Body of pancreas (tissue), 4 donors: Measurements from ENCODE around the gene MEF2D. TPM values are rescaled to one million over a fixed set of nuclear protein-coding genes. Genes with fewer than 3 reads are reported as not detected.

ENCODE experiments used
- ATAC-seq: fragments of 150-250 bp; one replicate; pipeline ENCODE4 v1.9.1; 2016
- DNase-seq, 4 donors: peaks; one replicate each; pipeline ENCODE4 v3.0.0-alpha.2; 2019
- H3K27ac ChIP-seq, 4 donors: fragments of 200-600 bp; sonication (generic); 1 replicate in 3 of 4; 2 replicates in 1 of 4; pipeline versions ENCODE4 v1.5.1 to v1.6.1; 2016 to 2019; ENCODE audit warnings: mild to moderate bottlenecking in 1 of 4, mixed read lengths in 1 of 4, moderate library complexity in 1 of 4
- H3K27me3 ChIP-seq, 2 donors: fragments of 200-600 bp; sonication (generic); one replicate each; pipeline ENCODE4 v1.6.0; 2016; ENCODE audit warnings: mild to moderate bottlenecking in 1 of 2
- H3K36me3 ChIP-seq, 2 donors: fragments of 200-600 bp; sonication (generic); replicated peaks in 1 of 2; 2 replicates each; pipeline ENCODE4 v1.5.1; 2016; ENCODE audit warnings: low read depth in 2 of 2; ENCODE audit not compliant: insufficient read depth in 1 of 2
- H3K4me1 ChIP-seq: fragments of 200-600 bp; sonication (generic); one replicate; pipeline ENCODE4 v1.6.0; 2016
- H3K4me3 ChIP-seq, 2 donors: fragments of 200-600 bp; sonication (generic); 1 replicate in 1 of 2; 2 replicates in 1 of 2; pipeline ENCODE4 v1.5.1; 2016 to 2019
- H3K9me3 ChIP-seq, 3 donors: fragments of 200-600 bp; sonication (generic); 1 replicate in 2 of 3; 2 replicates in 1 of 3; pipeline ENCODE4 v1.5.1; 2016
- CTCF ChIP-seq, 7 experiments: fragments of 450-650 bp in 4 of 7; fragments of 200-600 bp in 3 of 7; sonication (generic) in 3 of 7; IDR thresholded peaks; one replicate each; pipeline ENCODE4 v1.5.1; 2016 to 2019; ENCODE audit warnings: antibody characterized with exemption in 7 of 7
- POLR2A ChIP-seq, 3 donors: fragments of 450-650 bp; IDR thresholded peaks; one replicate each; pipeline ENCODE4 v1.6.1; 2016; ENCODE audit warnings: antibody characterized with exemption in 3 of 3, mild to moderate bottlenecking in 2 of 3
- WGBS, 2 donors: methylation state at CpG; one replicate each; pipeline ENCODE4 v1.1.5; 2017; 5-methylcytosine and 5-hydroxymethylcytosine counted together
- intact Hi-C: fragments of 100-400 bp; cut with DNase I; formaldehyde crosslinking; loops from one replicate; pipeline ENCODE4 v1.15.1; 2023
- total RNA-seq, 2 donors: library from RNA; depleted of rRNA; stranded (reverse); fragments of >200 nt; gene quantifications; one replicate each; pipeline ENCODE4 v1.1.0, GENCODE V29; 2016

MEF2D gene
- total RNA-seq, 2 donors from 2014 or later, result 15.6 to 18.1 TPM

DNA sequence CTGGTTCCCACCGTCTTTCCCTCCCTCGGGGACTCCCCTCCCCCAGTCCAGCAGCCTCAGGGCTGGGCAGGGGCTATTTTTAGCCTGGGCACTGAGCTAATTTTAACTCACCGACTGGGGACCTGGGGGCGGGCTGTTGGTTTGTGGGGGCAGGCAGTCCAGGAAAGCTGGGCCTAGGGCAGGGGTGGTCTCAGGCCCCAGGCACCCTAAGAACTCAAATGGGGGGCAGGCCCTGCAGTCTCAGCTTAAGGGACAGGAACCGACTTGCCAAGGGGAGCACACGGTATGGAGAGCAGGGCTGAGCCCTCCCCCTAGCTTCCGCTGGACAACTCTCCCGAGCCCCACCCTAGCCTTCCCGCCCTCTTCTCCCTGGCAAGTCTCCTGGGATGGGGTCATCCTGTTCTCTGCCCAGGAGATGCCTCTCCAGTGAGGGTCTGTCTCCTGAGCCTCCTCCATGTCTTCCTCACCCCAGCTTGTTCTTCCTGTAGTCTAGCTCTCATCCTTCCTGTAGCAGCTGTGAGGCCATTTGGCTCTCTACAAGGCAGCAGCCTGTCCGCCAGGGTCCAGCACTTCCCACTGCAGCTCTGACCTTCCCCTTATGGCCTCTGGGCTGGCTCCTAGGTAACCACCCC, 10.1 kb downstream of the MEF2D start:
- Histone ChIP-seq H3K4me3 (no peak overlapping the region), H3K4me1 (peaks cover 83% of the 10 kb centered on the region), H3K27ac (peak overlapping the region; percentile 6 to 71 (median 62)), H3K36me3 (no peaks in the 10 kb centered on the region), H3K9me3 (no peaks in the 10 kb centered on the region), H3K27me3 (no peaks in the 10 kb centered on the region)
- DNase-seq (peak in 1 of 4 donors; percentile 44), ATAC-seq (no peak)
- 13 to 27% methylated on average over 6 to 10 of the region's 10 CpGs for WGBS, 2 donors
- intact Hi-C loops, result no loop called here
- TF ChIP-seq CTCF (IDR thresholded peaks at IDR 0.05), result peak in 3 of 7 experiments; percentile 19 to 39 (median 22)
- TF ChIP-seq POLR2A (IDR thresholded peaks at IDR 0.05), result no peak

- Histone ChIP-seq H3K27me3 (no peaks in the 10 kb centered on the region), H3K27ac (peak overlapping the region in 3 of 4 donors; percentile 60 to 71 (median 63)), H3K36me3 (no peaks in the 10 kb centered on the region), H3K4me3 (no peak overlapping the region), H3K4me1 (peaks cover 80% of the 10 kb centered on the region), H3K9me3 (no peaks in the 10 kb centered on the region)
- 19 to 27% methylated on average over 6 to 7 of the region's 7 CpGs for WGBS, 2 donors
- no peak for ATAC-seq
- DNase-seq, result no peak
- intact Hi-C loops, result no loop called here
- no peak for TF ChIP-seq CTCF (IDR thresholded peaks at IDR 0.05)
- no peak for TF ChIP-seq POLR2A (IDR thresholded peaks at IDR 0.05)
Observed at GRCh38 chr1:156489935-156490293, 10.7 kb downstream of the MEF2D start.

GRCh38 chr1:156489166-156489934, 11.2 kb downstream of the MEF2D start:
- H3K36me3 ChIP-seq, result no peaks in the 10 kb centered on the region
- peaks cover 80% of the 10 kb centered on the region for H3K4me1 ChIP-seq
- no peaks in the 10 kb centered on the region for H3K9me3 ChIP-seq
- TF ChIP-seq CTCF (IDR thresholded peaks at IDR 0.05) (no peak), POLR2A (IDR thresholded peaks at IDR 0.05) (no peak)
- intact Hi-C loops, result no loop called here
- peak overlapping the region in 3 of 4 donors; percentile 60 to 71 (median 63) for H3K27ac ChIP-seq
- WGBS, 2 donors, result 14 to 23% methylated on average over 8 to 12 of the region's 12 CpGs
- no peak overlapping the region for H3K4me3 ChIP-seq
- peak in 3 of 4 donors; percentile 52 to 56 (median 54) for DNase-seq
- ATAC-seq, result no peak
- no peaks in the 10 kb centered on the region for H3K27me3 ChIP-seq

DNA sequence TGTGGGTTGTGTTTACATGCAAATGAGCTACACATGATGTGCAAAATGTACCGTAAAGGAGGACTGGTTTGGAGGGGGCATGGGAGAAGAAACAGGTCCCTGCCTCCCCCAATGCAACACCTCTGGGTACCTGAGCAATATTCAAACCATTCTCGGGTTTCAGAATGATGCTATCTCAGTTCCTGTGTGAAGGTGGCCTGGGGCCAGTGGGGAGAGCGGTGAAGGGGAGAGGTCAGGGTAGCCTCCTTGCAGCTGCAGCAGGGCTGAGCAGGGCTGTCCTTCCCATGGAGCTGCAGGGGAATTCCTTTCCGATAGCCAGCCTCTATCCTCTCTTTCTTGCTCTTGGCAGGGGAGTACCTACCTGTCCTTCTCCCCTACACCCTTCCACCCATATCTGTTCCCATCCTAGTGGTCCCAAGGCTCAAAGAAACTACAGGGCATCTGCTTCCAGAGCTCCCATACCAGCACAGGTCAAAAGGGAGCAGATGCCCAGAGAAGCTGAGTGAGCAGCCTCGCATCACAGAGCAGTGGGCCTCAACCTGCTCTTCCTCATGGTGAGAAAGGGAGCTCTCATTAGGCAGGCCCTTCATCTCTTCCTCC, 11.9 kb downstream of the MEF2D start:
- WGBS, 2 donors, result 45 to 52% methylated on average over 5 of the region's 5 CpGs
- DNase-seq (no peak), ATAC-seq (no peak)
- Histone ChIP-seq H3K36me3 (no peaks in the 10 kb centered on the region), H3K9me3 (no peaks in the 10 kb centered on the region), H3K27me3 (no peaks in the 10 kb centered on the region), H3K4me1 (peaks cover 78% of the 10 kb centered on the region), H3K27ac (peak overlapping the region in 3 of 4 donors; percentile 60 to 71 (median 63)), H3K4me3 (no peak overlapping the region)
- TF ChIP-seq CTCF (IDR thresholded peaks at IDR 0.05) (no peak), POLR2A (IDR thresholded peaks at IDR 0.05) (no peak)
- intact Hi-C loops, result no loop called here
